Urothelium cell line (cell line): ENCODE measurements around the gene CARD9.
"Not testable (repeated sequence)": the region's sequence is repeated elsewhere in the genome, so short reads cannot be mapped to it uniquely, and the experiment has no call there.

Experiments
- DNase-seq: peaks from one replicate; pipeline ENCODE4 v3.0.0; 2011; ENCODE audit warnings: low spot score, mixed read lengths
- FAIRE-seq: peaks from 2 replicates; lab custom pipeline; 2011; peaks lifted over from hg19 to GRCh38; lab: Jason Lieb, UNC

CARD9 gene

GRCh38 chr9:136326061-136326760, 47.3 kb downstream of the CARD9 start:
- no peak for FAIRE-seq
- no peak for DNase-seq

GRCh38 chr9:136325358-136325757, 48.1 kb downstream of the CARD9 start:
- DNase-seq (no peak), FAIRE-seq (no peak)

GRCh38 chr9:136324501-136325300, 48.8 kb downstream of the CARD9 start:
- no peak for FAIRE-seq
- DNase-seq: no peak

GRCh38 chr9:136323371-136323789, 50.1 kb downstream of the CARD9 start:
- FAIRE-seq (no peak), DNase-seq (no peak)

- DNase-seq (no peak), FAIRE-seq (no peak)
These were observed 50.6 kb downstream of the CARD9 start for GRCh38 chr9:136322756-136323330.

- FAIRE-seq: no peak
- no peak for DNase-seq
These were observed 51.9 kb downstream of the CARD9 start for GRCh38 chr9:136321561-136321960.

GRCh38 chr9:136320972-136321371, 52.5 kb downstream of the CARD9 start:
- not testable (repeated sequence) for DNase-seq, FAIRE-seq

GRCh38 chr9:136319955-136320354, 53.5 kb downstream of the CARD9 start:
- DNase-seq, FAIRE-seq: not testable (repeated sequence)

GRCh38 chr9:136319244-136319643, 54.2 kb downstream of the CARD9 start:
- DNase-seq, FAIRE-seq: not testable (repeated sequence)

- DNase-seq: no peak
- no peak for FAIRE-seq
These were observed 54.7 kb downstream of the CARD9 start for GRCh38 chr9:136318776-136319241.

GRCh38 chr9:136318111-136318775, 55.2 kb downstream of the CARD9 start:
- FAIRE-seq (no peak), DNase-seq (no peak)

GRCh38 chr9:136317695-136318094, 55.8 kb downstream of the CARD9 start:
- FAIRE-seq (no peak), DNase-seq (no peak)

- no peak for FAIRE-seq
- no peak for DNase-seq
These were observed 56.4 kb downstream of the CARD9 start for GRCh38 chr9:136316896-136317676.

GRCh38 chr9:136316271-136316751, 57.2 kb downstream of the CARD9 start:
- FAIRE-seq: no peak
- no peak for DNase-seq

GRCh38 chr9:136314944-136315343, 58.5 kb downstream of the CARD9 start:
- no peak for FAIRE-seq
- DNase-seq: no peak

- FAIRE-seq (no peak), DNase-seq (no peak)
These were observed 59.4 kb downstream of the CARD9 start for GRCh38 chr9:136314056-136314416.
